Skeletal muscle tissue (tissue), 4 donors: ENCODE measurements around the gene WNK2. TPM values are rescaled to one million over a fixed set of nuclear protein-coding genes. Genes with fewer than 3 reads are reported as not detected.

ENCODE experiments used
- H3K27ac ChIP-seq: one replicate; pipeline ENCODE4 v1.7.0; 2013; ENCODE audit warnings: mild to moderate bottlenecking, low read depth, low read length, inconsistent platforms
- H3K27me3 ChIP-seq, 3 donors: one replicate each; pipeline ENCODE4 v1.7.0; 2013; ENCODE audit warnings: low read length in 3 of 3; ENCODE audit not compliant: control insufficient read depth in 3 of 3, insufficient read depth in 3 of 3
- H3K36me3 ChIP-seq, 3 donors: one replicate each; pipeline ENCODE4 v1.7.0; 2013; ENCODE audit warnings: low read length in 3 of 3; ENCODE audit not compliant: control insufficient read depth in 3 of 3, insufficient read depth in 3 of 3
- H3K4me1 ChIP-seq, 3 donors: one replicate each; pipeline ENCODE4 v1.7.0; 2013; ENCODE audit warnings: low read length in 3 of 3, mild to moderate bottlenecking in 3 of 3; ENCODE audit not compliant: control insufficient read depth in 3 of 3, insufficient read depth in 3 of 3
- H3K4me3 ChIP-seq, 3 donors: one replicate each; pipeline ENCODE4 v1.7.0; 2013; ENCODE audit warnings: low read length in 3 of 3
- H3K9ac ChIP-seq, 3 donors: one replicate each; pipeline ENCODE4 v1.7.0; 2013; ENCODE audit warnings: low read length in 3 of 3, mild to moderate bottlenecking in 3 of 3, moderate library complexity in 2 of 3, low read depth in 1 of 3
- H3K9me3 ChIP-seq, 3 donors: one replicate each; pipeline ENCODE4 v1.7.0; 2013; ENCODE audit warnings: low read length in 3 of 3; ENCODE audit not compliant: control insufficient read depth in 3 of 3
- total RNA-seq: library from RNA; depleted of rRNA; stranded (reverse); fragments of >200 nt; gene quantifications from one replicate; pipeline ENCODE4 v1.2.3, GENCODE V29; 2014
- donor health status: Osteomylitis.

The WNK2 gene
- total RNA-seq, 1 donor from 2014 or later: 4.7 TPM

DNA sequence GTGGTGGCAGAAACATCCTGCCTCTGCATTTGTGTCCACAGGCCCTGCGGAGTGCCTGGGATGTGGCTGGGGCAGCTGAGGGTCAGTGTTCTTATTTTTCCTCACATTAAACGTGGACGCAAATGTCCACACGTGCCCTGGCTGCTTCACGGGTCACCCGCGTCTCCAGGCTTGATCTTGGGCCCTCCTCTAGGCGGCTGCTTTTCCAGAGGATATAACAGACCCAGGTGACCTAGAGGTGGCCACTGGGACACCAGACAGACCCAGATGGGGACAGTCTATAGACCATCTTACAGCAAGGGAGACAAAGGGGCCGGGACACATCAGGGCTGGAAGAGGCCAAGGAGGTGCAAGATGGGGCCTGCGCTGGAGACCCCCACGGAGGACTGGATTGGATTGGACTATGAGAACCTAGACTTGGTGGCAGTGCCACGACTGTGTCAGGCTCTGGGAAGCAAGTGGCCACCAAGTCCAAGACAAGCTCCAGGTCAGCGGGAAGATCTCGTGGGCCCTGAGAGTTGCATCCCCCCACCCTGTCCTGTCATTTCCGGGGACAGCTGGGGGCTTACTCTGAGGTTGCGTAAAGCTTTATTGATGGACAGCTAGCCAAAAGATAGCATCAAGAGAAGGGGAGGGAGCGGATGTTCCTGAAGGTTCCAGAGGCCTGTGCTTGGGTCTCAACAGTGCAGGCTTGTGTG is 6.9 kb downstream of the WNK2 start:
- Histone ChIP-seq H3K4me1 (peaks cover 25 to 69% (median 60%) of the 10 kb centered on the region in 3 donors), H3K27ac (no peak overlapping the region)

DNA sequence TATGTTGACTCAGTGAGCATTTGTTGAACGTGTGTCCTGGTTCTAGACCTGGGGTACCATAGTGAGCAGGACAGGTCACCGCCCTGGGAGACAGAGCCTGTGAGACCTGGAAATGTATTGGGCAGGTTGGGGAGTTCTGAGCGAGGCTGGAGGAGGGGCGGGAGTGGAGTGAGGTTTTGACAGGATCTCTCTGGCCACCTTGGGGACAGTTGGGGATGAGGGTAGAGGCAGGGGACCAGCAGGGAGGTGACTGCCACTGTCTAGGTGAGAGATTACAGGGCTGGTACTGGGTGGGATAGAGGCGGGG is 7.4 kb downstream of the WNK2 start:
- Histone ChIP-seq H3K4me3 (no peak overlapping the region), H3K36me3 (no peaks in the 10 kb centered on the region), H3K9me3 (no peaks in the 10 kb centered on the region), H3K27me3 (no peaks in the 10 kb centered on the region), H3K27ac (no peak overlapping the region), H3K9ac (no peak overlapping the region), H3K4me1 (peaks cover 20 to 64% (median 57%) of the 10 kb centered on the region in 3 donors)

More for the DNA sequence above, 6.9 kb downstream of the WNK2 start:
- Histone ChIP-seq H3K4me3 (no peak overlapping the region), H3K27me3 (no peaks in the 10 kb centered on the region), H3K36me3 (no peaks in the 10 kb centered on the region), H3K9me3 (no peaks in the 10 kb centered on the region), H3K9ac (peak overlapping the region in 1 of 3 donors; percentile 40)

DNA sequence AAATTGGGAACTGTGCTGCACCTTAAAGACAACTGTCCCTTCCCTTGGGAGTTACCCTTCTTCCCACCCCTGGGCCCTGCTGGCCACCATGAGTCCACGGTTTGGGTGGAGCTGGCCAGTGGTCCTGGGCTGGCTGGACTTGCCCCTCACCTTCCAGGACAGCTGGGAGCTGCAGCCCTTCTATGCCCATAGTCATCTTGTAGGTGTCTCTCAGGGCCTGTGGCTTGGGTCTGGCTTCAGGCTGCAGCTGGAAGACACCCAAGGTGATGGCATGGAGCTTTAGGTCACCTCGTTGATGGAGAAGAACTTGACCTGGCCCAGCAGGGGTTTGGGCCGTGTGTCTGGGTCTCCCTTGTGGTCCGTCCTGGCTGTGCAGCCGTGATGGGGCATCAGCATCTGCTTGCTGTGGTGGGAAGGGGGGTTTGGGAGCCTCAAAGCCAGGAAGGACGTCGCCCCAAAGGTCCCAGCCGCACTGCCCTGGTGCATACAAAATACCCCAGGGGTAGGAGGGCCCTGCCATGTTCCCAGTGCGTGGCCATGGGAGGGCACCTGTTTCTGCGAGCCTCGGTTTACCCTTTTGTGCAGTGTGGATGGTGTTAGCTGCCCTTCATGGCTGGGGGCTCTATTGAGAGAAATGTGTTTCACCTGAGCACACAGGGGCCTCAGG is 8.9 kb downstream of the WNK2 start:
- H3K9ac ChIP-seq: no peak overlapping the region
- no peaks in the 10 kb centered on the region for H3K9me3 ChIP-seq
- no peak overlapping the region for H3K4me3 ChIP-seq
- H3K27ac ChIP-seq: no peak overlapping the region
- peaks cover 4 to 54% (median 50%) of the 10 kb centered on the region in 3 donors for H3K4me1 ChIP-seq
- H3K27me3 ChIP-seq: no peaks in the 10 kb centered on the region
- no peaks in the 10 kb centered on the region for H3K36me3 ChIP-seq

DNA sequence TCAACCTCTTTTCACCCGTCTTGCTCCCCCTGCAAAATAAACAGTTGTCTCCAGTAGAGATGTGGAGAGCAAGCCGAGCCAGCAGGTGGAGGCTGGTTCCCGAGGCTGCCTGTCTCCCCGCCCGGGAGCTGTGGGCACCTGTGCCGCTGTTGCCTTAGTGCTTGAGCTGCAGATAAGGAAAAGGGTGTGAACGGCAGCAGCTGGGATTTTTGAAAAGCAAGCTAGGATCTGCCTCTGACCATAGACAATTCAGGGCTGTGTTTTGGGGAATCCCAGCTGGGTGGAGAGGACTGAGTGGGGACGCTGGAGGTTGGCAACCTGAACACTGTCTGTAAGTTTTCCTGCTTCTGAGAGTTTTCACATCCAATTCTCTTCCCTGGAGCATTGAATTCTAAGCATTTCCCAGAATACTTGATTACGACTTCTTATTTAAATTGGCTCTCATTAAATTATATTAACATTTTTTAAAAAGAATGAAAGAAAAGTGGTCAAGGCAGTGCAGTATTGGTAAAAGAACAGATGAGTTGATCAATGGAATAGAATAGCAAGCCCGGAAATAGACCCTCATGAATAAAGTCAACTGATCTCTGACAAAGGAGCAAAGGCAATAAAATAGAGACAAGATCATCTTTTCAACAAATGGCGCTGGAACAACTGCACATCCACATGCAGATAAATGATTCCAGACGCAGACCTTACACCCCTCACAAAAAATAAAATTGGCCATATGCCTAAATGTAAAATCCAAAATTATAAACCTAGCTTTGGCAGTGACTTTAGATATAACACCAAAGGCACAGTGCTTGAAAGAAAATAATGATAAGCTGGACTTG is 9.7 kb downstream of the WNK2 start:
- H3K36me3 ChIP-seq: no peaks in the 10 kb centered on the region
- no peaks in the 10 kb centered on the region for H3K9me3 ChIP-seq
- H3K9ac ChIP-seq: no peak overlapping the region
- no peaks in the 10 kb centered on the region for H3K27me3 ChIP-seq
- no peak overlapping the region for H3K4me3 ChIP-seq
- H3K27ac ChIP-seq: no peak overlapping the region
- H3K4me1 ChIP-seq: peaks cover 3 to 56% (median 50%) of the 10 kb centered on the region in 3 donors

DNA sequence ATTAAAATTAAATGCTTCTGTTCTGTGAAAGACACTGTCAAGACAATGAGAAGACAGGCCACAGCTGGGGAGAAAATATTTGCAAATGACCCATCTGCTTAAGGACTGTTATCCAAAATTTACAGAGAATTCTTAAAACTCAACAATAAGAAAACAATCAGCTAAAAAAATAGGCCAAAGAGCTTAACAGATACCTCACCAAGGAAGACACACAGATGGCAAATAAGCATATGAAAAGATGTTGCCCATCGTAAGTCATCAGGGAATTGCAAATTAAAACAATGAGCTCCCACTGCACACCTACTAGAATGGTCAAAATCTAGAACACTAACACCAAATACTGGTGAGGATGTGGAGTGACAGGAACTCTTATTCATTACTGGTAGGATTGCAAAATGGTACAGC is 10.3 kb downstream of the WNK2 start:
- Histone ChIP-seq H3K36me3 (no peaks in the 10 kb centered on the region), H3K4me1 (peaks cover 0 to 56% (median 50%) of the 10 kb centered on the region in 3 donors), H3K27ac (no peak overlapping the region), H3K9me3 (no peaks in the 10 kb centered on the region), H3K27me3 (no peaks in the 10 kb centered on the region), H3K4me3 (no peak overlapping the region), H3K9ac (no peak overlapping the region)

DNA sequence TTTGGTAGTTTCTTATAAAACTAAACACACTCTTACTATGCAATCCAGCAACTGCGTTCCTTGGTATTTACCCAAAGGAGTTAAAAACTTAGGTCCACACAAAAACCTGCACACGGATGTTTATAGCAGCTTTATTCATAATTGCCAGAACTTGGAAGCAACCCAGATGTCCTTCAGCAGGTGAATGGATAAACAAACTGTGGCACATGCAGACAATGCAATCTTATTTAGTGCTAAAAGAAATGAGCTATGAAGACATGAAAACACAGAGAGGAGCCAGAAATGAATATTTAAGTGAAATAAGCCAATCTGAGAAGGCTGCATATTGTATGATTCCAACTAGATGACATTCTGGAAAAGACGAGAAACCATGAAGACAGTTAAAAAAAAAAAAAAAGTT is 10.7 kb downstream of the WNK2 start:
- Histone ChIP-seq H3K27ac (no peak overlapping the region), H3K9ac (no peak overlapping the region), H3K9me3 (no peaks in the 10 kb centered on the region), H3K4me1 (peaks cover 0 to 53% (median 47%) of the 10 kb centered on the region in 3 donors), H3K36me3 (no peaks in the 10 kb centered on the region), H3K4me3 (no peak overlapping the region), H3K27me3 (no peaks in the 10 kb centered on the region)

DNA sequence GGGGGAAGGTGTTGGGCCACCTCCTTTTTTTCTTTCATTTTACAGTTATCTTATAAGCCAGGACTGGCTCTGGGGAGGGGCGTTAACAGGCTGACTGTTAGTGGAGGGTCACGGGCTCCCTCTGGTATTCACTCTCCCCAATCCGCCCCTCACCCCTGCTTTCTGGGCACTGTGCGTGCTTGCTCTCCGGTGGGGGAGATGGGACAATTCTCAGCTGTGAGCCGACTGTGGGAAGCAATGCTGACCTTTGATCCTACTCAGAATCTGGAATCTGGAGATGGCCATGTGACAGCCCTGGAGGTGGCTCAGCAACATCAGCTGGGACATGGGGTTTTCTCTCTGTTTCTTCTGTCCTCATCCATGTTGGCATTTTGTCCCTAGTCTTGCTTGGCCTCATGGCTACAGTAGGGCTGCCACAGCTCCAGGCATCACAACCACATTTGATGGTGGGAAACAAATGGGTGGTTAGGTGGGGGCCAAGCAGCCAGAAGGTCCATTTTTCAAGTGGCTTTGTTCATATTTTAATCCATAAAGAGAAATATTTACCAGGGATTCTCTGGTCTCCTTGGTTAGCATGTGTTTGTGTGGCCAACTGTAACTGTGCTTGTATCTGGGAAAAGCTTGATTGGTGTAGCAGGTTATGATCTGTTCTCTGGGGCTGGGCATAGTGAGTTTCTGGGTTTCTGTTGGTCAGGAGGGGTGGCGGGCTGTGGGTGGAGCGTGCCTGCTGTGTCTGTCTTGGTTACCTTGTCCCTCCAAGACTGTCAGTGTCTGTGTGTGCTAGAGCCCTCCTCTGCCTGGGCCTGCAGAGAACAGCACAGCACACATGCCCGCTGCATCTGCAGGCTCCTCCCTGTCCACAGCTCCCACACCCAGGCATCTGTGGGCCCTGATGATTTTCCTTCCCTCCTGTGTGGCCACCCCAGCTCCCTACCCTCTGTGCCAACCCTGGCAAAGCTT is 12.4 kb downstream of the WNK2 start:
- Histone ChIP-seq H3K27ac (no peak overlapping the region), H3K4me1 (peaks cover 11 to 56% (median 50%) of the 10 kb centered on the region in 3 donors), H3K4me3 (no peak overlapping the region), H3K27me3 (no peaks in the 10 kb centered on the region), H3K36me3 (no peaks in the 10 kb centered on the region), H3K9ac (peak overlapping the region in 1 of 3 donors; percentile 25), H3K9me3 (no peaks in the 10 kb centered on the region)

DNA sequence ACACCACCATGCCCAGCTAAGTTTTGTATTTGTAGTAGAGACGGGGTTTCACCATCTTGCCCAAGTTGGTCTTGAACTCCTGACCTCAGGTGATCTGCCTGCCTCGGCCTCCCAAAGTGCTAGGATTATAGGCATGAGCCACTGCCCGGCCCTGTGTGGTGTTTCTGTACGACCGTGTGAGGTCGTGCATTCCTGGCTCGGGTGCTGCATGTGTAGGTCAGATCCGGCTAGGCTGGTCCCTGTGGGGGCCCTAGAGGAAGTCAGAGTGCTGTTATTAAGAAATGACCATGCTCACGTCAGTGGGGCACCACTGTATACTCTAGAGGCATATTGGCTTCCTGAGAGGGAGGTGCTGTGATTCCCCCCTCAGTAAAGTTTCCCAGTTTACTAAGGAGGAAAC is 13.7 kb downstream of the WNK2 start:
- no peak overlapping the region for H3K9ac ChIP-seq
- no peak overlapping the region for H3K27ac ChIP-seq
- peaks cover 23 to 62% (median 58%) of the 10 kb centered on the region in 3 donors for H3K4me1 ChIP-seq
- no peaks in the 10 kb centered on the region for H3K36me3 ChIP-seq
- H3K9me3 ChIP-seq: no peaks in the 10 kb centered on the region
- no peak overlapping the region for H3K4me3 ChIP-seq
- H3K27me3 ChIP-seq: no peaks in the 10 kb centered on the region

DNA sequence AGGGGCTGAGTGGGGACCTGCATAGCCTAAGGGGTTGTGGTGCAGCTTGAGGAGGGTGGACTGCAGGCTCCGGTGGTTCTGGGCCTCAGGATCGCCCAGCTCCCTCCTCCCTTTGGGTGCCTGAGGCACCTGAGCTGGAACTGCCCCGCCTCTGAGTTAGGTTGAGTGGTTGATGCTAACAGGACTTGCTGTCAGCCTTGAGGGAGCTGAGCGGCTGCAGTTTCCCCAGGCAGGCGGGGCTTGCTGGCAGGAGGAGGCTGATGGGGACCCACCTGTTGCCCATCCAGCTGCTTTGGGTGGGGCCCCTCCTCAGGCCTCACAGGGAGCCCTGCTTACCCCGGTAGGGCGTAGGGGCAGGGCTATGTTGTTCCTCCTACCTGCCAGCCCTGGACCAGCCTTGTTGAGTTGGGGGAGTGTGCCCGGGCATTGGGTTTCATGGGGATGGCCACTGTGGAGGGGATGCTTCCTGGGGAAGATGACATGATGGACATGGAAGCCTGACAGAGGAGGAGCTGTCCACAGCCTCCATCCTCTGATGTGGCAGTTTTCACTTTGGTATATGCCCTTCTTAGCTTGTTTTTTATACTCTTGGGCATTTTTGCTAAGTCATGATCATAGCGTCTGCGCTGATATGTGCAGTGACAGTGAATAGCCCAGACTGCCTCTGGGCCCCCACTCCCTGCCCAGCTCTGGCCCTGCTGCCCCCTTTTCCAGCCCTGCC is 14.3 kb downstream of the WNK2 start:
- H3K27ac ChIP-seq: no peak overlapping the region
- peaks cover 28 to 62% (median 58%) of the 10 kb centered on the region in 3 donors for H3K4me1 ChIP-seq
- H3K36me3 ChIP-seq: no peaks in the 10 kb centered on the region
- H3K4me3 ChIP-seq: no peak overlapping the region
- no peaks in the 10 kb centered on the region for H3K27me3 ChIP-seq
- H3K9me3 ChIP-seq: no peaks in the 10 kb centered on the region
- H3K9ac ChIP-seq: no peak overlapping the region
